ENCODE measurements around the gene TDRD6.

TDRD6 gene

GRCh38 chr6:46733341-46733801 lies 45.7 kb downstream of the TDRD6 start:
- no peak for TF ChIP-seq EGR1 (IDR thresholded peaks at IDR 0.05)
- no peak for TF ChIP-seq TEAD4 (IDR thresholded peaks at IDR 0.05)
- TF ChIP-seq CREB1 (IDR thresholded peaks at IDR 0.05; ENCODE audit: low read depth): no peak
- TF ChIP-seq, protein P1, sequence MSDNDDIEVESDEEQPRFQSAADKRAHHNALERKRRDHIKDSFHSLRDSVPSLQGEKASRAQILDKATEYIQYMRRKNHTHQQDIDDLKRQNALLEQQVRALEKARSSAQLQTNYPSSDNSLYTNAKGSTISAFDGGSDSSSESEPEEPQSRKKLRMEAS (IDR thresholded peaks at IDR 0.05): no peak
- TF ChIP-seq TAF1 (IDR thresholded peaks at IDR 0.05; ENCODE audit: low read depth): no peak
- TF ChIP-seq, protein P2, sequence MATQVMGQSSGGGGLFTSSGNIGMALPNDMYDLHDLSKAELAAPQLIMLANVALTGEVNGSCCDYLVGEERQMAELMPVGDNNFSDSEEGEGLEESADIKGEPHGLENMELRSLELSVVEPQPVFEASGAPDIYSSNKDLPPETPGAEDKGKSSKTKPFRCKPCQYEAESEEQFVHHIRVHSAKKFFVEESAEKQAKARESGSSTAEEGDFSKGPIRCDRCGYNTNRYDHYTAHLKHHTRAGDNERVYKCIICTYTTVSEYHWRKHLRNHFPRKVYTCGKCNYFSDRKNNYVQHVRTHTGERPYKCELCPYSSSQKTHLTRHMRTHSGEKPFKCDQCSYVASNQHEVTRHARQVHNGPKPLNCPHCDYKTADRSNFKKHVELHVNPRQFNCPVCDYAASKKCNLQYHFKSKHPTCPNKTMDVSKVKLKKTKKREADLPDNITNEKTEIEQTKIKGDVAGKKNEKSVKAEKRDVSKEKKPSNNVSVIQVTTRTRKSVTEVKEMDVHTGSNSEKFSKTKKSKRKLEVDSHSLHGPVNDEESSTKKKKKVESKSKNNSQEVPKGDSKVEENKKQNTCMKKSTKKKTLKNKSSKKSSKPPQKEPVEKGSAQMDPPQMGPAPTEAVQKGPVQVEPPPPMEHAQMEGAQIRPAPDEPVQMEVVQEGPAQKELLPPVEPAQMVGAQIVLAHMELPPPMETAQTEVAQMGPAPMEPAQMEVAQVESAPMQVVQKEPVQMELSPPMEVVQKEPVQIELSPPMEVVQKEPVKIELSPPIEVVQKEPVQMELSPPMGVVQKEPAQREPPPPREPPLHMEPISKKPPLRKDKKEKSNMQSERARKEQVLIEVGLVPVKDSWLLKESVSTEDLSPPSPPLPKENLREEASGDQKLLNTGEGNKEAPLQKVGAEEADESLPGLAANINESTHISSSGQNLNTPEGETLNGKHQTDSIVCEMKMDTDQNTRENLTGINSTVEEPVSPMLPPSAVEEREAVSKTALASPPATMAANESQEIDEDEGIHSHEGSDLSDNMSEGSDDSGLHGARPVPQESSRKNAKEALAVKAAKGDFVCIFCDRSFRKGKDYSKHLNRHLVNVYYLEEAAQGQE (IDR thresholded peaks at IDR 0.05; ENCODE audit: low read depth): no peak
- TF ChIP-seq RAD21 (IDR thresholded peaks at IDR 0.05; ENCODE audit: low read depth): no peak
- TF ChIP-seq EP300 (IDR thresholded peaks at IDR 0.05; ENCODE audit: borderline replicate concordance): no peak
- TF ChIP-seq CEBPB (IDR thresholded peaks at IDR 0.05): no peak
- no peak for TF ChIP-seq YY1 (IDR thresholded peaks at IDR 0.05; ENCODE audit: low read depth)
- TF ChIP-seq ZBTB7A (IDR thresholded peaks at IDR 0.05; ENCODE audit: low read depth): no peak
- no peak for TF ChIP-seq TCF12 (IDR thresholded peaks at IDR 0.05; ENCODE audit: low read depth)

- TF ChIP-seq ZBTB7A (IDR thresholded peaks at IDR 0.05; ENCODE audit: low read depth) (peak; percentile 89), RAD21 (IDR thresholded peaks at IDR 0.05; ENCODE audit: low read depth) (no peak), CREB1 (IDR thresholded peaks at IDR 0.05; ENCODE audit: low read depth) (no peak)
- TF ChIP-seq, protein P1 (IDR thresholded peaks at IDR 0.05): peak; percentile 33
These were observed 47.4 kb downstream of the TDRD6 start, which contains the start of gene PLA2G7 for GRCh38 chr6:46734867-46735719. Gene PLA2G7, minus strand, starts transcription at chr6:46735375. Its CDS starts 12,484 bp downstream, at chr6:46722891.

- TF ChIP-seq ZBTB7A (IDR thresholded peaks at IDR 0.05; ENCODE audit: low read depth) (no peak), YY1 (IDR thresholded peaks at IDR 0.05; ENCODE audit: low read depth) (no peak), NFIC (IDR thresholded peaks at IDR 0.05) (no peak), CREB1 (IDR thresholded peaks at IDR 0.05; ENCODE audit: low read depth) (no peak), TCF12 (IDR thresholded peaks at IDR 0.05; ENCODE audit: low read depth) (no peak), CEBPB (IDR thresholded peaks at IDR 0.05) (no peak), TAF1 (IDR thresholded peaks at IDR 0.05; ENCODE audit: low read depth) (no peak), EP300 (IDR thresholded peaks at IDR 0.05; ENCODE audit: borderline replicate concordance) (no peak), FOXM1 (IDR thresholded peaks at IDR 0.05; ENCODE audit: borderline replicate concordance, low read depth) (no peak), EGR1 (IDR thresholded peaks at IDR 0.05) (no peak), RAD21 (IDR thresholded peaks at IDR 0.05; ENCODE audit: low read depth) (no peak), TEAD4 (IDR thresholded peaks at IDR 0.05) (no peak)
- TF ChIP-seq, protein P2 (IDR thresholded peaks at IDR 0.05; ENCODE audit: low read depth): no peak
- TF ChIP-seq, protein P1 (IDR thresholded peaks at IDR 0.05): no peak
- TF ChIP-seq, protein P3, sequence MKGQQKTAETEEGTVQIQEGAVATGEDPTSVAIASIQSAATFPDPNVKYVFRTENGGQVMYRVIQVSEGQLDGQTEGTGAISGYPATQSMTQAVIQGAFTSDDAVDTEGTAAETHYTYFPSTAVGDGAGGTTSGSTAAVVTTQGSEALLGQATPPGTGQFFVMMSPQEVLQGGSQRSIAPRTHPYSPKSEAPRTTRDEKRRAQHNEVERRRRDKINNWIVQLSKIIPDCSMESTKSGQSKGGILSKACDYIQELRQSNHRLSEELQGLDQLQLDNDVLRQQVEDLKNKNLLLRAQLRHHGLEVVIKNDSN (IDR thresholded peaks at IDR 0.05): no peak
These were observed 48.0 kb downstream of the TDRD6 start for GRCh38 chr6:46735720-46736031.

DNA sequence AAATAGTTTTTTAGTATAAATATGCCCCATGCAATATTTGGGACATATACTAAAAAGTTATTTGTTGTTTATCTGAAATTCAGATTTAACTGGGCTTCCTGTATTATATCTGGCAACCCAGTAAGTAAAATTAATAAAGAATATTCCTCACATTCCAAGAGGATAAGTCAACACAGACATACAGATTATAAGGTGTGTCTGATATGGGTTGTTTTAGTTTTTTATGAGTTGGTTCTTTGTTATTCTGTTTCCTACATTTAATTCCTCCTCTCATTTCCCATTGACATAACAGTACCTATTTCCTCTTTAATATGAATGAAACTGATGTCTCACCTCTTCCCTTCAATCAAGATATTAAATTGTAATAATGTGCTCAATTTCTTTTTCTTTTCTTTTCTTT lies 49.2 kb downstream of the TDRD6 start:
- TF ChIP-seq EP300 (IDR thresholded peaks at IDR 0.05; ENCODE audit: borderline replicate concordance) (no peak), CREB1 (IDR thresholded peaks at IDR 0.05; ENCODE audit: low read depth) (no peak), TCF12 (IDR thresholded peaks at IDR 0.05; ENCODE audit: low read depth) (no peak), RAD21 (IDR thresholded peaks at IDR 0.05; ENCODE audit: low read depth) (no peak), CEBPB (IDR thresholded peaks at IDR 0.05) (no peak), TEAD4 (IDR thresholded peaks at IDR 0.05) (no peak)
- TF ChIP-seq, protein P3 (IDR thresholded peaks at IDR 0.05): no peak
- TF ChIP-seq, protein P2 (IDR thresholded peaks at IDR 0.05; ENCODE audit: low read depth): no peak

All from Ishikawa (cell line).